ENCODE measurements around the gene NUDT4. TPM values are rescaled to one million over a fixed set of nuclear protein-coding genes. Genes with fewer than 3 reads are reported as not detected.
A peak's percentile ranks its signal among the peaks of the same experiment; 100 is the strongest.

Gene NUDT4
- total and polyA plus RNA-seq, 2 of the 13 experiments (the other 11 are each of a cell fraction or from before 2014, with no cell fraction given) = 37.3 to 70.1 TPM

GRCh38 chr12:93376436-93377251, 1.1 kb upstream of the NUDT4 start:
- ChIA-PET CTCF (ENCODE audit: low intra/inter-chr PET ratio, low total read pairs) (no interaction called here), POLR2A (interaction anchor here (0.6 to 1.7 kb wide), 7 partner anchors 61 to 482 kb away, joined by 3 to 7 read pairs (median 4); no protein-coding TSS in a partner anchor)
- Histone ChIP-seq H3K9ac (ENCODE audit: insufficient read depth, low read depth, low read length) (peak overlapping the region; percentile 95), H2AFZ (ENCODE audit: low read length) (no peak overlapping the region), H3K4me1 (ENCODE audit: insufficient read depth, low read length) (peaks cover 45% of the 10 kb centered on the region), H3K79me2 (ENCODE audit: insufficient read depth, low read length) (peaks cover 61% of the 10 kb centered on the region), H3K36me3 (replicated peaks in 1 of 2; ENCODE audit: control insufficient read depth in 1 of 2, insufficient read depth in 2 of 2, low read length in 2 of 2) (no peaks in the 10 kb centered on the region), H3K4me2 (ENCODE audit: low read depth, low read length) (peak overlapping the region; percentile 94), H3K27me3 (ENCODE audit: control insufficient read depth in 1 of 2, insufficient read depth in 2 of 2, low read length in 2 of 2) (no peaks in the 10 kb centered on the region; a peak in 1 of 5 replicates), H4K20me1 (ENCODE audit: insufficient read depth, low read length) (peaks cover 23% of the 10 kb centered on the region), H3K27ac (ENCODE audit: extremely low read length, insufficient read depth, low read length) (peak overlapping the region; percentile 86), H3K9me3 (ENCODE audit: low read length) (no peaks in the 10 kb centered on the region), H3K4me3 (replicated peaks in 1 of 3; ENCODE audit: insufficient read depth in 1 of 3, low read depth in 2 of 3, low read length in 3 of 3) (peak overlapping the region; percentile 89 to 96 (median 94))
- ATAC-seq (peak; percentile 24), DNase-seq (ENCODE audit: low spot score) (peak; percentile 71), FAIRE-seq (no peak)
- intact Hi-C loops (cut with micrococcal nuclease; ENCODE audit: unreplicated experiment) = loop anchor here (2.0 to 5.0 kb wide), 2 partner anchors 62 to 249 kb away; no protein-coding TSS in a partner anchor
- WGBS (ENCODE audit: low lambda C conversion rate) = 10% methylated on average over 10 of the region's 10 CpGs
- in situ Hi-C loops (cut with HindIII; ENCODE audit: extremely low pct_ligation_motif_present, low pct_unique_long_range_greater_than_20kb) = loop anchor here (25.0 kb wide), 1 partner anchor 239 kb away; no protein-coding TSS in a partner anchor
- BruUV-seq (replicated peaks) = no TSS peak
- TF ChIP-seq ZNF530 (CRISPR knock-in tag; IDR thresholded peaks at IDR 0.05; ENCODE audit: low read depth) = no peak
- no peak for TF ChIP-seq ZNF317 (CRISPR knock-in tag; IDR thresholded peaks at IDR 0.05)
- peak; percentile 58; the same call in 1 of the 2 replicates for TF ChIP-seq ZNF776 (CRISPR knock-in tag; IDR thresholded peaks at IDR 0.05)
- no peak for TF ChIP-seq NFIC (IDR thresholded peaks at IDR 0.05; ENCODE audit: low read length)
- TF ChIP-seq HDAC1 (CRISPR knock-in tag; IDR thresholded peaks at IDR 0.05) = peak; percentile 35; the same call in 1 of the 2 replicates
- TF ChIP-seq ZBTB8A (CRISPR knock-in tag; IDR thresholded peaks at IDR 0.05; ENCODE audit: borderline replicate concordance, low read depth) = no peak
- TF ChIP-seq KAT2B (IDR thresholded peaks at IDR 0.05; ENCODE audit: borderline replicate concordance, low read depth, low read length) = no peak
- TF ChIP-seq POLR2G (IDR thresholded peaks at IDR 0.05; ENCODE audit: low read depth, low read length) = peak; percentile 34; the same call in 1 of the 2 replicates
- TF ChIP-seq POGK (CRISPR knock-in tag; conservative IDR thresholded peaks at IDR 0.05) = 0 out of 2 replicates have a peak, but pooled peaks have one; percentile 23
- TF ChIP-seq AHDC1 (CRISPR knock-in tag; IDR thresholded peaks at IDR 0.05; ENCODE audit: borderline replicate concordance) = 0 out of 2 replicates have a peak, but pooled peaks have one; percentile 19
- TF ChIP-seq DRAP1 (CRISPR knock-in tag; IDR thresholded peaks at IDR 0.05) = peak; percentile 43; the same call in 1 of the 2 replicates
- peak; percentile 5; the same call in 1 of the 2 replicates for TF ChIP-seq HDAC2 (CRISPR knock-in tag; IDR thresholded peaks at IDR 0.05)
- no peak for TF ChIP-seq SP5 (CRISPR knock-in tag; IDR thresholded peaks at IDR 0.05; ENCODE audit: borderline replicate concordance, low read depth)

Measured in HepG2 (cell line).